Epithelial cell of esophagus (primary cell): ENCODE measurements around the gene CUBN.

Experiments
- DNase-seq: peaks from one replicate; pipeline ENCODE4 v3.0.0; 2010; ENCODE audit warnings: low read depth
- H3K4me3 ChIP-seq: 2 replicates; pipeline ENCODE4 v1.5.1; 2011; ENCODE audit warnings: mild to moderate bottlenecking, low read length, control low read depth
- CTCF ChIP-seq: IDR thresholded peaks from 2 replicates; pipeline ENCODE4 v1.5.1; 2011; ENCODE audit warnings: low read depth, mild to moderate bottlenecking, low read length, control low read depth, inconsistent platforms; ENCODE audit not compliant: insufficient read depth; ENCODE audit errors: missing control alignments

Gene CUBN

DNA sequence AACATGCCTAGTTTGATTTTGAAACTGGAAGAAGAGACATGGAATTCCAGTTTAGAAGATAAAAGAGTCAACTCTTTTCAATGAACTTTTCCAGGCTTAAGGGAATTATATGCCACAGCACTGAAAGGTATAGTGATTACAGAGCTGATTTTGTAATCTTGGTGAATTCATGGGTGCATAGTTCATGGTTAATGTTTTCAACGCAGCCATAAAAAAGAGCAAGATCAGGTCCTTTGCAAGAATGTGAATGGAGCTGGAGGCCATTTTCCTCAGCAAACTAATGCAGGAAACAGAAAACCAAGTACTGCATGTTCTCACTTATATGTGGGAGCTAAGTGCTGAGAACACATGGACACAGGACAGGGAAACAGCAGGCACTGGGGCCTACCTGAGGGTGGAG lies 94.2 kb downstream of the CUBN start:
- H3K4me3 ChIP-seq: no peak overlapping the region
- no peak for DNase-seq
- no peak for TF ChIP-seq CTCF

GRCh38 chr10:17033529-17034260 lies 95.9 kb downstream of the CUBN start:
- no peak for DNase-seq
- no peak for TF ChIP-seq CTCF
- H3K4me3 ChIP-seq: no peak overlapping the region

- TF ChIP-seq CTCF: no peak
- DNase-seq: no peak
- H3K4me3 ChIP-seq: no peak overlapping the region
These were observed 97.7 kb downstream of the CUBN start for GRCh38 chr10:17031637-17032635.

DNA sequence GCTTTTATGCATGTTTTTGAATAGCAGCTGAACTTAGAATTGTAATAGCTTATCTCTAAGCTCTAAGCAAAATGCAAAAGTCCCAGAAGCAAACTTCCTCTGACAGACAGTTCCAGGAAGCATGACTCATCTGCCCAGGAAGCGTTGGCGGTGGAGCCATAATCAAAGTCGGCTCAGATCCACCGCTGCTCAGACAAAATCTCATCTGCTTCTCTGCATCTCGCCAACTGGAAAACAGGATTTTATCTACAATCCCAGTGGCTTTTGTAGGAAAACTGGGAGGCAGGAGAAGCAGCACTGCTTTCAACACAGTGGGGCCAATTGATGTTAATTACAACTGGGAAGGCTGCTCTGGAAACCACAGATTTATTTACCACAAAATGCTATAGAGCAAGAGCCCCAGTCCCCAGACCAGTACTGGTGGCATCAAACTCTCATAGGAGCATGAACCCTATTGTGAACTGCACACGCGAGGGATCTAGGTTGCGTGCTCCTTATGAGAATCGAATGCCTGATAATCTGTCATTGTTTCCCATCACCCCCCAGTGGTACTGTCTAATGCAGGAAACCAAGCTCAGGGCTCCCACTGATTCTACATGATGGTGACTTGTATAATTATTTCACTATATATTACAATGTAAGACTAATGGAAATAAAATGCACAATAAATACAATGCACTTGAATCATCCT lies 99.9 kb downstream of the CUBN start:
- TF ChIP-seq CTCF: no peak
- no peak overlapping the region for H3K4me3 ChIP-seq
- peak; percentile 74 for DNase-seq

DNA sequence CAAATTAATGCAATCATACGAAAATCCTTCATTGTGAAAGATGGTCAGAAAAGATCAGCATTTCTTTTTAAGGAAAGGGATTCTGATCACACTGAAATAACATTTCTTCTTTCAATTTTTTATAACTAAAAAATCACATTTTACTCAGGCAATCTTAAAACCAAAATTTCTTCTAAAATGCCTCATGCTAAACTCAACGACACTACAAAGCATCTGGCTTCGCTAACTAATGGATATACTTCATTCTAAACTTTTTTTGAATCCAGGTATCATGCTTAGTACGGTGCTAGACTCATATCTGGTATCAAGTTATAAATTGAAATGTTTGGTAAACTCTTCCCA lies 100.4 kb downstream of the CUBN start:
- no peak overlapping the region for H3K4me3 ChIP-seq
- no peak for DNase-seq
- TF ChIP-seq CTCF: no peak

DNA sequence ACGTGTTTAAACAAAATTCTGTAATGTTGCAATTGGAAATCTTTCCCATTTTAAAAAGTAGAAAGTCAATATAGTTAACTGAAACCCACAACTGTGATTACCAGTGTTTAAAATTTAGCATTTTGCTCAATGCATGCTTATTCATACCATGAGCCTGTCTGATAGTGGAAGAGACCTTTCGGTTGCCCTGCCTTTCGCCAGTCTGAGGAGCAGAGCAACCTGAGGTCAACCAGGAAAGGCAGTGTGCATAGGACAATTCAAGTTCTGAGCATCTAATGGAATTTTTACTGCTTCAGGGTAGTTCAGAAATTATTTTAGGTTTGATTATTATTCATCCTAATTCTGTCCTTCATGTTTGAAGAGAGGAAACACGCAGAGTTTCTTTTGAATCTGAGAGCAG lies 100.8 kb downstream of the CUBN start:
- no peak for DNase-seq
- TF ChIP-seq CTCF: no peak
- H3K4me3 ChIP-seq: no peak overlapping the region
